Daoy (cell line): Measurements from ENCODE around the gene PRPF40B. TPM values are rescaled to one million over a fixed set of nuclear protein-coding genes. Genes with fewer than 3 reads are reported as not detected.
"Not testable (repeated sequence)": the region's sequence is repeated elsewhere in the genome, so short reads cannot be mapped to it uniquely, and the experiment has no call there.

Experiments used
- DNase-seq: peaks from one replicate; pipeline ENCODE4 v3.0.0-alpha.2; 2015; ENCODE audit warnings: low read depth
- total RNA-seq: library from RNA; depleted of rRNA; stranded (reverse); fragments of >200 nt; shearing (Covaris generic); gene quantifications from 2 replicates; pipeline ENCODE4 v1.2.3, GENCODE V29; 2014; rRNA removed

Gene PRPF40B
- total RNA-seq: 5.3 and 5.9 TPM in 2 replicates

DNA sequence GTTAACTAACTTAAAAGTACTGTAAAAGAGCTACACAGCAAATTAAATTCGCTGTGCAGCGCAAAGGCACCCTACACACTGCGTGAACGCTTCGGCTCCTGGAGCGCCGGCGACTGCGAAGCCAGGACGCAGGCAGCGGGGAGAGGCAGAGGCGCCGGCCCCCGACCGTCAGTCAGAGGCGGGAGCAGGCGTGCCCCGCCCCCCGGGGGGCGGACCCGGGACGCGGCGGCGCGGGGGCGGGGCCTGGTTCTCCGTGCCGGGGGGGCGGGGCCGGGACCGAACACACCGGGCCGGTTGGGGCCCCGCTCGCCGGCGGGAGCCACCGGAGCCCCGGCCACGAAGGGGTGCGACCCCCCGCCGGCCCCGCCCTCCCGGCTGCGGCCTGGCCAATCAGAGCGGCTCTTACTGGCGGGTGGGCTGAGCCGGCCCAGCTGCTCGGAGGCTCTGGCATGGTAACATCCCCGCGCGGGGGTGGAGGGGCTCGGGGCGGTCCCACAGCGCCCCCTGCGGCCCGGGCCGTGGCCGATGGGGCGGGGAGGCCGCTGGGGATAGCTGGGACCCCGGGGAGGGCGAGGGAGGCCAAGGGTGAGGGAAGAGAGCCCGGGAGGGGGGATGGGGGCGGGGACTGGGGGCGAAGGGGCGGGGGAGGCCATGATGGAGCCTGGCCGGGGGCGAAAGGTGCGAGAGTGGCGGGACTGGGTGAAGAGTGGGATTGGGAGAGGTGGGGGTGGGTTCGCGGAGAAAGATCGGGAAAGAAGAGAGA, at the start of gene PRPF40B:
TSS of gene PRPF40B (plus strand) at position 420 of the 763 bp plus-strand sequence. CDS start at position 450, 30 bp downstream.
- peak; percentile 88 for DNase-seq

DNA sequence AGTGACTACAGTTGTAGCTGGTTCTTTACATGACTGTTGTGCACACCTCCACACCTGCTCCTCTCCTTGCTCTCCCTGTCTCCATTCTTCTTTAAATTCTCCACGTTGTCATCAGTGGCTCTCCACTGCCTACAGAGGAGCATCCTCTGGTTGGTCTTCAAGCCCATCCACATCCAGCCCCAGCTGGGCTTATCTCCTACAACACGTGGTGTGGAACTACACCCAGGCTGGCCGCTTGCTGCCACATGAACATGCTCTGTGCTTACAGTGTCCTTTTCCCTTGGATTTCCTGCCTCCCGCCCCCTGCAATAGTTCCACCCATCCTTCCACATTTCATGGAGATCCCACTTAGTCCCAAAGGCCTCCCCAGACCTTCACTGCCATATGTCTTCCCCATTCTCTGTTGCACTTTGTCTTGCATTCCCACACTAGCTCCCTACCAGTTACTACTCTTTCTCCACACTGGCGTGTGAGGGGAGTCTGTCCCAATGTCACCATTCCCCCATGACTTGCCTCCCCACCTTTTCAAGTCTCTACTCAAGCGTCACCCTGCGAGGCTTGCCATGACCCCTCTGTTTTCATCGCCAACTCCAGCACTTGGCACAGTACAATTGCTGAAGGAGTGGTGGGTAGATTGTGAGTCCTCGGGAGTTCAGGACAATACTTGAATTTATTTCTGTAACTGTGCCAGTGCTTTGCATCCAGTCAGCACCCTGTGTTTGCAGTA, 45.6 kb upstream of the PRPF40B start:
- no peak for DNase-seq

- DNase-seq: no peak
Measured at GRCh38 chr12:49578471-49579112, 44.8 kb upstream of the PRPF40B start.

DNA sequence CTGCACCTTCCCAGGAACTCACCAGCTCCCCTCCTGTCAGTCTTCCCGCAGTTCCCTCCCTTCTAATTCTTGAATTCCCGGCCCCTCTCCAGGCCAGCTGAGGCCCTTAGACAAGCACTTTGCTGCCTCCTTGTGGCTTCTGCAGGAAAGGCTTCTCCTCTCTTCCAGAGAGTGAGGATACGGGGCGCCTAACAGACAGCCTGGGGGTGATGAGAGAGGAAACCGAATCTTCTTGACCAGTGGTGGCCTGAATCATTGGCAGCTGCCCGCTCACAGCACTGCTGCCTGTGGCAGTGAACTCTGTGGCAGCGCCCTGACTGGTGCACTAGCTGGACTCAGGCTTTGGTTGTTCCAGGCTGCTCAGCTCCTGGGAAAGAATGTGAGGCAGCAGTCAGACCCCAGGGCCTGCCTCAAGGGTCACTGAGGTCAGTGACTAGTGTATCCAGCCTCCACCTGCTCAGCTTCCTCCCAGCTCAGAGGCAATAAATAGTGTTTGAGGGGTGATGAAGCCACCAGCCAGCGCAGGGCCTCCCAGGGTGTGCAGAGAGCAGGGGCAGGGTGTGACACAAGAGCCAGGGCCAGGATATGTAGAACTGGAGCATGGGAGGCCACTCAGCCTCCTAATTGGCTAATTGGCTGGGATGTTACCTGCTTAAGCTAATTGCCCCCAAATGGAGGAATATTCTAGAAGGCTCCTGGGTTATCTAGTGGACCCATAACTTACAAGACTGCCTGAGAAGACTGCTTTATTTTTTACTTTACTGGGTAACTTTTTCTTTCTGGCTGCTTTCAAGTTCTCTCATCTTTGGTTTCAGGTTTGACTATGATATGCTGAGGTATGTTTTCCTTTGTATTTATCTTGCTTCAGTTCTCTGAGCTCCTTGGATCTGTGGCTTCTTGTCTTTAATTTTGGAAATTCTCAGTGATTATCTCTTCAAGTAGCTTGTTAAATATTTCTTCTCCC, 42.5 kb upstream of the PRPF40B start:
- DNase-seq: peak; percentile 78

GRCh38 chr12:49582201-49582600, 41.2 kb upstream of the PRPF40B start:
- no peak for DNase-seq

GRCh38 chr12:49582850-49583249, 40.5 kb upstream of the PRPF40B start:
- DNase-seq: no peak

GRCh38 chr12:49583366-49584094, 39.8 kb upstream of the PRPF40B start:
- DNase-seq: no peak

GRCh38 chr12:49584591-49584990, 38.8 kb upstream of the PRPF40B start:
- no peak for DNase-seq

DNA sequence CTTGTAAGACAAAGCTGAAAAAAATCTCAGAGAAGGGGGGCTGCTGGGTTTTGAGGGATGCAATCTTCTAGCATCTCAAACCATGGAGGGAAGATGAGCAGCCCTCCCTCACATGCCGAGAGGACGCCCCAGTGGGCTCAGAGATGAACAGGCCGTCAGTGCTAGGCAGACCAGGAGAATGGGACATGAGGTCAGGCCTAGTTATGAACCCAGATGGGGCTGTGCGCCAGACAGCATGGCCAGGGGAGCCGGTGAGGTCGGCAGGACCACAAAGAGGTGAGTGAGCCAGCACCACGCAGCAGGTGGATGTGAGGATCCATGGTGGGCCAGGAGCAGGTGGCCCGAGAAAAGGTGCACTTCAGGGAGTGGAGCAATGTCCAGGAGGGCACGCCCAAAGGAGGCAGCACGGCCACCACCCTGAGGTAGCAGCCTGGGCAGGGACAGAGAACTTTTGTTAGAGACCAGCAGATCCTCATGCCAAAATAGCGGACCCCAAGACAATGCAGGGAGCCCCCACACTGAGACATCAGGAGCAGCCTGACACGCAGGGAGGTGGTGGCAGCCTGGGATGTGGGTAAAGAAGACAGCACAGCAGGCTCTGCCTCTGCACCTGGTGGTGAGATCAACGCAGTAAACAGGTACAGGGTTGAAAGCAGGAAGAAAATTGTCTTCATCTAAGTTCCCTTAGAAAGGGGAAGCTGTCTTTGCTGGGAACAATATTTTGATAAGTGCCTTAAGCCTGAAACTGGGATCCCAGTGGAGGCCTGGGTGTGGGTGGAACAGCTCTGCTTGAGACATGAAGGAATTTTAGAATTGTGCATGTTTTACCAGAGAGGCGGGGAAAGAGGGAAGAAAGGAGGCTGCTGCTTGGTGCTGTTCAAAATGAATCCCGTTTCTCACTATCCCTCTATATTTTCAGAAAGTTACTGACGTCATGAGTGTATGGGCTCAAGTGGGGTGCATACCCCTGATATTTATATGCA, 37.6 kb upstream of the PRPF40B start:
- DNase-seq: no peak

- DNase-seq: no peak
Measured at GRCh38 chr12:49587174-49587908, 36.0 kb upstream of the PRPF40B start.

DNA sequence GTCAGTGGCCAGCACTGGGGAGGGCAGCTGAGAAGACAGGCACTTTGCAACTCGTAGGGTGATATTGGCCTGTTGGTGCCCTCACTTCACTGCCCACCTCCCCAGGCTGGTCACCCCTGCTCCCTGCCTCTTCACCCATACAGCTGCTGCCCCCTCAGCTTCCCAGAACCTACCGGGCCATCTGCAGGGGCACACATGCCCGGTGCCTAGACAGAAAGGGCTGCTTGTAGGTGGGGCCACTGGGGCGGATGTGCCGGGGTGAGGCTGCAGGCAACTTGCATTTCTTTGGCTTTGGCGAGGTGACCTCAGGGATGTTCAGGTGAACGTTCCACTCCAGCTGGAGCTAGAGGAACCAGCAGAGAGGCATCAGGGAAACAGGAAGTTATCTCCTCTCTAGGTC, 35.1 kb upstream of the PRPF40B start:
- DNase-seq: no peak

- peak; percentile 23 for DNase-seq
Measured at GRCh38 chr12:49588721-49589516, 34.4 kb upstream of the PRPF40B start.

DNA sequence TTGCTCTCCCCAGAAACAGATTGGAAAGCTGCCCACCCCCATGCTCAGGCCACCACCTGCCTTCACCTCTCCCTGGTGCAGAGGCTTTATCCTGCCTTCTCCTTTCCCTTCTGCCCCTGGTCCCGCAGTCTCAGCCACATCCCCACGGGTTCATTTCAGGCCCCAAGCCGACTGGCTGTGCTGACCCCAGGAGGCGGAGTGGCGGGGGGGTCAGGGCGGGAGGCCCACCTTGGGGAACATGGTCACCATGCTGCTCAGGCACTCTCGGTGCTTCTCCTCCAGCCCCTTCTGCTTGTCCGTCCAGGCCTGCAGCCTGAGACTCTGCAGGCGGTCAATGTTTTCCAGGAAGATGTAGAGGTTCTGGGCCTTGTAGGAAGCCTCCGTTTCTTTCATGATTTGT, 24.8 kb upstream of the PRPF40B start:
- DNase-seq: no peak

- DNase-seq: no peak
Measured at GRCh38 chr12:49599961-49600360, 23.4 kb upstream of the PRPF40B start.

DNA sequence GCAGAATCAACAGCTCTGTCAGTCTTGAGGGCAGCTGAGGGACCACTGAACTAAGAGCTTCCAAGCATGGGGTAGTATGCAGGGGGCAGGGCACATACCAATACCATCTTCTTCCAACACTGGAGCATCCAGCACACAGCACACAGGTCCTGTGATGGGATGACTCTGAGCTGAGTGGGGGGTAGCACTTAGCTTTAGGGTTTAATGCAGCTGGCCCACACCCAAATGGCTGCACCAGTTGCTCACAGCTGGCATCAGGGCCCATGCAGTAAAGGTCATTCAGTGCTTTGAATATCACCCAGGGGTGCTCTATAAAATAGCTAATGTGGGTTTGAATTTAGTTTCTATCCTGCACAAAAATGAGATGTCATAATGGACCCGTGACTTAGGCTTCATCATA, 19.6 kb upstream of the PRPF40B start:
- DNase-seq: no peak

DNA sequence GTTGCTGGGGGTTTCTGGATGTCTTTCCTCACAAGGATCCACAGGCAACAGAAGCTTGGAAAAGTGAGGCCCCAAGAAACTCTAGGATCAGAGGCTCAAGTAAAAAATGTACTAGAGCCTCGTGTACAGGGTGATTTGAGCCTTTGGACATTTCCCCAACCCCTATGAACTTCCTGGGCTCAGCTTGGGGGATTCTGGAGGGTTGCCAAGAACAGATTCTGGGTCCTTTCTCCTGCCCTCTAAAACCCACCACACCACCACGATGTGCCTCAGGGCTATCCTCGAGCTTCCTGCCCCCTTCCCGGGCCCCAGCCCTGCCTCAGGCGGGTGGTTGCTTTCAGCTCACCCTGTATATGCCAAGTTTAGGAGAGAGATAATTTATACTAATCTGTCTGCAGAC, 18.5 kb upstream of the PRPF40B start:
- DNase-seq: no peak

- not testable (repeated sequence) for DNase-seq
Measured at GRCh38 chr12:49605539-49605938, 17.8 kb upstream of the PRPF40B start, which contains the start of gene FAM186B. Gene FAM186B, minus strand, starts transcription at chr12:49605639. Its CDS starts 162 bp downstream, at chr12:49605477.
